NT2/D1 (cell line): ENCODE measurements around the gene CEP112.

Experiments used
- SUZ12 ChIP-seq: IDR thresholded peaks from 2 replicates; pipeline ENCODE4 v1.6.1; 2011; ENCODE audit not compliant: insufficient read length, insufficient read depth; ENCODE audit errors: extremely low read depth
- YY1 ChIP-seq: IDR thresholded peaks from 2 replicates; pipeline ENCODE4 v1.6.1; 2011; ENCODE audit not compliant: insufficient read length, insufficient read depth
- ZNF274 ChIP-seq: IDR thresholded peaks from 2 replicates; pipeline ENCODE4 v1.6.1; 2011; ENCODE audit warnings: mild to moderate bottlenecking, low read depth, low read length

GRCh38 chr17:65684631-65685030 is 507.3 kb downstream of the CEP112 start:
- TF ChIP-seq YY1 (no peak), ZNF274 (no peak), SUZ12 (no peak)
